Heart left ventricle (tissue), 16 donors: ENCODE data around the gene CD2AP. TPM values are rescaled to one million over a fixed set of nuclear protein-coding genes. Genes with fewer than 3 reads are reported as not detected.
"Not testable (repeated sequence)": the region's sequence is repeated elsewhere in the genome, so short reads cannot be mapped to it uniquely, and the experiment has no call there.

Experiments used
- ATAC-seq, 4 donors: fragments of 200-7000 bp; cut with Tn5 transposase; one replicate each; pipeline ENCODE4 v1.9.1; 2020 to 2022; ENCODE audit warnings: moderate library complexity in 4 of 4, mild to moderate bottlenecking in 3 of 4, moderate number of reproducible peaks in 1 of 4
- DNase-seq, 5 donors: peaks; one replicate each; pipeline ENCODE4 v3.0.0-alpha.2; 2020
- H3K27ac ChIP-seq, 12 donors: fragments of 200-600 bp; sonication (generic) in 4 of 12; one replicate each; pipeline versions ENCODE4 v1.5.0 to v1.8.0; 2016 to 2022; ENCODE audit warnings: mild to moderate bottlenecking in 2 of 12
- H3K27me3 ChIP-seq, 9 donors: fragments of 200-600 bp; sonication (generic) in 2 of 9; one replicate each; pipeline versions ENCODE4 v1.5.1 to v1.8.0; 2016 to 2022; ENCODE audit warnings: mild to moderate bottlenecking in 3 of 9
- H3K36me3 ChIP-seq, 9 donors: fragments of 200-600 bp; sonication (generic) in 2 of 9; one replicate each; pipeline versions ENCODE4 v1.5.0 to v1.8.0; 2018 to 2022; ENCODE audit warnings: mild to moderate bottlenecking in 2 of 9
- H3K4me1 ChIP-seq, 12 donors: fragments of 200-600 bp; sonication (generic) in 4 of 12; one replicate each; pipeline versions ENCODE4 v1.5.0 to v1.8.0; 2016 to 2022; ENCODE audit warnings: mild to moderate bottlenecking in 3 of 12
- H3K4me3 ChIP-seq, 12 donors: fragments of 200-600 bp; sonication (generic) in 4 of 12; one replicate each; pipeline versions ENCODE4 v1.5.0 to v1.8.0; 2017 to 2022; ENCODE audit warnings: mild to moderate bottlenecking in 9 of 12, moderate library complexity in 4 of 12
- H3K9me3 ChIP-seq, 12 donors: fragments of 200-600 bp; sonication (generic) in 4 of 12; one replicate each; pipeline versions ENCODE4 v1.5.0 to v1.8.0; 2016 to 2022; ENCODE audit warnings: mild to moderate bottlenecking in 1 of 12
- POLR2A ChIP-seq, 2 donors: fragments of 450-650 bp; IDR thresholded peaks; one replicate each; pipeline ENCODE4 v1.6.1; 2017; ENCODE audit warnings: antibody characterized with exemption in 2 of 2, mild to moderate bottlenecking in 2 of 2, moderate library complexity in 2 of 2
- WGBS, 4 donors: extraction: QIAGEN DNeasy Blood & Tissue Kit in 2 of 4; methylation state at CpG; one replicate each; pipeline versions ENCODE4 v1.1.5 to v1.1.7; 2013 to 2018; 5-methylcytosine and 5-hydroxymethylcytosine counted together
- intact Hi-C, 10 donors: fragments of 100-400 bp; cut with DNase I; formaldehyde crosslinking; loops; one replicate each; pipeline versions ENCODE4 v1.11.1 to v1.14.2; 2022
- polyA plus RNA-seq, 2 donors: library from polyadenylated mRNA; stranded (reverse); fragments of 200-250 nt; gene quantifications; one replicate each; pipeline ENCODE4 v1.2.3, GENCODE V29; 2013
- total RNA-seq, 9 donors: library from RNA; depleted of rRNA in 2 of 9; stranded (reverse); fragments of >200 nt in 2 of 9; fragmentation: NEBNext Ultra II Directional in 3 of 9; extraction: Animal tissue kit (Norgen Biotek cat#: 25700) in 3 of 9; gene quantifications; one replicate each; pipeline versions ENCODE4 v1.1.0 to v1.2.4, GENCODE V29; 2016 to 2023
- TF ChIP-seq, protein P1 (sequence below), 12 donors: fragments of 200-600 bp; sonication (generic) in 4 of 12; IDR thresholded peaks; one replicate each; pipeline versions ENCODE4 v1.5.0 to v1.8.0; 2018 to 2022; ENCODE audit warnings: antibody characterized with exemption in 12 of 12, mild to moderate bottlenecking in 5 of 12
- donor health status: ischemic (EF 13 %, LVEDD 7.1; RV severe dilation, severe dysfunction).
- donor health status: healthy with polysubstance abuse.
- donor health status: DM: no; HTN: yes; CAD: no.
- donor health status: DM: no; HTN: no; CAD: no.
- donor health status: ischemic (EF 25% LVEDD 6.9; RV normal size, moderate dysfunction).
- donor health status: ischemic (EF 25% LVEDD 5.7; RV mildly dilated, moderate dysfunction).
- donor health status: healthy.
- donor health status: DM: yes; HTN: yes; CAD: no.
- donor health status: ischemic (EF 35%, LVEDD 5.7; RV mildly dilated, moderate dysfunction).
- donor health status: nonischemic (EF 11% LVEDD 7.7; RV severe dilation, severe dysfunction).
- donor health status: DM: yes; HTN: yes; CAD: no.
- donor health status: PGD.
- donor health status: ischemic (EF 29% LVEDD 5.4; RV normal size, mild dysfunction).
- donor health status: nonischemic (EF 23%, LVEDD 6.1; RV moderate dilation, normal function).

The CD2AP gene
- total and polyA plus RNA-seq, 11 donors: 6.4 to 18.0 (median 11.4) TPM

DNA sequence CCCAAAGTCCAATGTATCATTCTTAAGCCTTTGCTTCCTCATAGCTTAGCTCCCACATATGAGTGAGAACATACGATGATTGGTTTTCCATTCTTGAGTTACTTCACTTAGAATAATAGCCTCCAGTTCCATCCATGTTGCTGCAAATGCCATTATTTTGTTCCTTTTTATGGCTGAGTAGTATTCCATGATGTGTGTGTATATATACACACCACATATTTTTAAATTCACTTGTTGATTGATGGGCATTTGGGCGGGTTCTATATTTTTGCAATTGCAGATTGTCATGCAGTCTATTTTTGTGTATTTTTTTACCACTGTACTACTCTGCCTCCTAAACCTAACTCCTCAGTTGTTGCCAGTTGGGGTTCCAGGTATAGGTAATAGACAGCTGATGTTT, 74.7 kb downstream of the CD2AP start:
- no peak for TF ChIP-seq POLR2A (IDR thresholded peaks at IDR 0.05)
- TF ChIP-seq, protein P1, sequence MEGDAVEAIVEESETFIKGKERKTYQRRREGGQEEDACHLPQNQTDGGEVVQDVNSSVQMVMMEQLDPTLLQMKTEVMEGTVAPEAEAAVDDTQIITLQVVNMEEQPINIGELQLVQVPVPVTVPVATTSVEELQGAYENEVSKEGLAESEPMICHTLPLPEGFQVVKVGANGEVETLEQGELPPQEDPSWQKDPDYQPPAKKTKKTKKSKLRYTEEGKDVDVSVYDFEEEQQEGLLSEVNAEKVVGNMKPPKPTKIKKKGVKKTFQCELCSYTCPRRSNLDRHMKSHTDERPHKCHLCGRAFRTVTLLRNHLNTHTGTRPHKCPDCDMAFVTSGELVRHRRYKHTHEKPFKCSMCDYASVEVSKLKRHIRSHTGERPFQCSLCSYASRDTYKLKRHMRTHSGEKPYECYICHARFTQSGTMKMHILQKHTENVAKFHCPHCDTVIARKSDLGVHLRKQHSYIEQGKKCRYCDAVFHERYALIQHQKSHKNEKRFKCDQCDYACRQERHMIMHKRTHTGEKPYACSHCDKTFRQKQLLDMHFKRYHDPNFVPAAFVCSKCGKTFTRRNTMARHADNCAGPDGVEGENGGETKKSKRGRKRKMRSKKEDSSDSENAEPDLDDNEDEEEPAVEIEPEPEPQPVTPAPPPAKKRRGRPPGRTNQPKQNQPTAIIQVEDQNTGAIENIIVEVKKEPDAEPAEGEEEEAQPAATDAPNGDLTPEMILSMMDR (IDR thresholded peaks at IDR 0.05): no peak
- peaks cover 0 to 16% (median 2%) of the 10 kb centered on the region in 9 donors for H3K36me3 ChIP-seq
- WGBS, 4 donors: 94 to 97% (median 95%) methylated on average over 2 of the region's 2 CpGs
- H3K4me3 ChIP-seq: no peak overlapping the region
- no peaks in the 10 kb centered on the region for H3K27me3 ChIP-seq
- no peak overlapping the region for H3K27ac ChIP-seq
- intact Hi-C loops: no loop called here
- H3K4me1 ChIP-seq: no peaks in the 10 kb centered on the region
- peaks cover 0 to 7% (median 0%) of the 10 kb centered on the region in 12 donors for H3K9me3 ChIP-seq
- DNase-seq: no peak
- ATAC-seq: no peak

DNA sequence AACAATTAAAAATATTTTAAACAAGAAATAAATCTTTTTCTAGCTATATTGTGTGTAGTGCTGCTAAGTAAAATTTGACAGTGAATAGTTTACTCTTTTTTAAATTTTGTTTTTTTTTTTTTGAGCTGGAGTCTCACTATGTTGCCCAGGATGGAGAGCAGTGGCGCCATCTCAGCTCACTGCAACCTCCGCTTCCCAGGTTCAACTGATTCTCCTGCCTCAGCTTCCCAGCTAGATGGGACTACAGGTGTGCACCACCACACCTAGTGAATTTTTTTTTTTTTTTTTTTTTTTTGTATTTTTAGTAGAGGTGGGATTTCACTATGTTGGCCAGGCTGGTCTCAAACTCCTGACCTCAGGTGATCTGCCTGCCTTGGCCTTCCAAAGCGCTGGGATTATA, 75.7 kb downstream of the CD2AP start:
- intact Hi-C loops, H3K27me3 ChIP-seq, H3K4me1 ChIP-seq, ATAC-seq, DNase-seq, H3K27ac ChIP-seq, H3K4me3 ChIP-seq: not testable (repeated sequence)
- WGBS, 4 donors: 95 to 99% (median 97%) methylated on average over 3 of the region's 3 CpGs
- Histone ChIP-seq H3K36me3 (peaks cover 0 to 16% (median 0%) of the 10 kb centered on the region in 9 donors), H3K9me3 (peaks cover 0 to 13% (median 0%) of the 10 kb centered on the region in 12 donors)

DNA sequence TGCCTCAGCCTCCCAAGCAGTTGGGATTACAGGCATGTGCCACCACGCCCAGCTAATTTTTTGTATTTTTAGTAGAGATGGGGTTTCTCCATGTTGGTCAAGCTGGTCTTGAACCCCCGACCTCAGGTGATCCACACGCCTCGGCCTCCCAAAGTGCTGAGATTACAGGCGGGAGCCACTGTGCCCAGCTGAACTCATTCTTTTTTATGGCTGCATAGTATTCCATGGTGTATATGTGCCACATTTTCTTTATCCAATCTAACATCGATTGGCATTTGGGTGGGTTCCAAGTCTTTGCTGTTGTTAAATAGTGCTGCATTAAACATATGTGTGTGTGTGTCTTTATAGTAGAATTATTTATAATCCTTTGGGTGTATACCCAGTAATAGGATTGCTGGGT, 78.9 kb downstream of the CD2AP start:
- 95 to 99% (median 97%) methylated on average over 6 of the region's 6 CpGs for WGBS, 4 donors
- H3K27ac ChIP-seq, H3K4me3 ChIP-seq, intact Hi-C loops, H3K27me3 ChIP-seq, ATAC-seq, H3K4me1 ChIP-seq, DNase-seq: not testable (repeated sequence)
- Histone ChIP-seq H3K36me3 (peaks cover 0 to 16% (median 0%) of the 10 kb centered on the region in 9 donors), H3K9me3 (peaks cover 0 to 13% (median 0%) of the 10 kb centered on the region in 12 donors)

DNA sequence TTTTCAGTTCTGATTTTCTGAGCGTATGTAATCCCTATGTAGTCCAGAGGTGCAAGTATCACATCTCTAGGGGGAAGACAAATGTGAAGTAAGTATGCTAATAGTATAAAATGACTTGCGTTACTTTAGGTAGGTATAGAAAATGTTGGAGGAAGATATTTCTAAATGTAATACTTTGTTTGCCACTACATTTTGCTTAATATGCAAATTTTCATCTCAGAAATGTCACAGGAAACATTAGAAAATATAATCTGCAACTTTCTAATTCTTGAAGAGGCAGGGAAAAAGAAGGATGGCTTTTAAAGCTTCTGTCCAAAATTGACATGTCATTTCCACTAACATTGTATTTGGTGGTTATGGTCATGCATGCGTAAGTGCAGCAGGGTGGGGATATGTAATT, 85.6 kb downstream of the CD2AP start:
- Histone ChIP-seq H3K4me1 (no peaks in the 10 kb centered on the region), H3K27ac (no peak overlapping the region), H3K9me3 (no peaks in the 10 kb centered on the region), H3K4me3 (no peak overlapping the region), H3K36me3 (peaks cover 0 to 4% (median 0%) of the 10 kb centered on the region in 9 donors), H3K27me3 (no peaks in the 10 kb centered on the region)
- TF ChIP-seq, protein P1 (IDR thresholded peaks at IDR 0.05): no peak
- TF ChIP-seq POLR2A (IDR thresholded peaks at IDR 0.05): no peak
- DNase-seq (no peak), ATAC-seq (no peak)
- WGBS, 4 donors: 96 to 97% (median 97%) methylated on average over 3 of the region's 3 CpGs
- intact Hi-C loops: no loop called here

DNA sequence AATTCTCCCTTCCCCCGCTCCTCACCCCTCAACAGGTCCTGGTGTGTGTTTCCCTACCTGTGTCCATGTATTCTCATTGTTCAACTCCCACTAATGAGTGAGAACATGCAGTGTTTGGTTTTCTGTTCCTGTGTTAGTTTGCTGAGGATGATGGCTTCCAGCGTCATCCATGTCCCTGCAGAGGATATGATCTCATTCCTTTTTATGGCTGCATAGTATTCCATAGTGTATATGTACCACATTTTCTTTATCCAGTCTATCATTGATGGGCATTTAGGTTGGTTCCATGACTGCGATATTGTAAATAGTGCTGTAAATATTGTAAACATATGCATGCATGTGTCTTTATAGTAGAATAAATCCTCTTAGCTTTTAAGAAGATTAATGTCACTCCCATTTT, 89.0 kb downstream of the CD2AP start:
- H3K27me3 ChIP-seq, intact Hi-C loops, DNase-seq, H3K36me3 ChIP-seq, ATAC-seq, H3K4me1 ChIP-seq, H3K27ac ChIP-seq, H3K4me3 ChIP-seq, H3K9me3 ChIP-seq: not testable (repeated sequence)
- 97 to 99% (median 98%) methylated on average over 3 of the region's 3 CpGs for WGBS, 4 donors

DNA sequence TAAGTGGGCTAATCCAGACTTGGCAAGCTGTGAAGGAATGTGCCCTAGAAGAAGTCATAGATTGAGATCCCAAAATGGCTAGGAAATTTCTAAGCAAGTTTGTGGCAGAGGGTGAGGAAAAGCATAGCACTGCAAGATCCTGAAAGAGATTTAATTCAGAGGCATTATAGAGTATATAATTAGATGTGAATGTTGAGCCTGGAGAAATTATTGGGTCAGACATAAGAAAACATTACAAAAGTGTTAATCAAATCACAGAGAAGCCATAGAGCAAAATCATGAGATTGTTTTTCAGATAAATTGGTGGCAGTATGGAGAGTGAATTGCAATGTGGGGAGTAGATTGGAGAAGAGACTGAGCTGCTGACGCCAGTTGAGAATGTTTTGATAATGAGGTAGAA, 90.0 kb downstream of the CD2AP start:
- TF ChIP-seq, protein P1 (IDR thresholded peaks at IDR 0.05): no peak
- TF ChIP-seq POLR2A (IDR thresholded peaks at IDR 0.05): no peak
- no peaks in the 10 kb centered on the region for H3K27me3 ChIP-seq
- WGBS, 4 donors: 94 to 99% (median 97%) methylated on average over 1 of the region's 1 CpG
- intact Hi-C loops: no loop called here
- ATAC-seq: no peak
- no peaks in the 10 kb centered on the region for H3K9me3 ChIP-seq
- H3K4me1 ChIP-seq: peaks cover 0 to 7% (median 0%) of the 10 kb centered on the region in 12 donors
- no peak overlapping the region for H3K4me3 ChIP-seq
- no peak overlapping the region for H3K27ac ChIP-seq
- peaks cover 0 to 4% (median 0%) of the 10 kb centered on the region in 9 donors for H3K36me3 ChIP-seq
- DNase-seq: no peak
